SK-N-SH treated with all-trans-retinoic acid at 6 μM for 48 hours (cell line): ENCODE data around the gene HMBS.
"Not testable (repeated sequence)": the region's sequence is repeated elsewhere in the genome, so short reads cannot be mapped to it uniquely, and the experiment has no call there.

ENCODE experiments used
- ESRRG ChIP-seq: fragments of 250-450 bp; sonication (Bioruptor Pico); IDR thresholded peaks from 2 replicates; pipeline ENCODE4 v1.6.1; 2021; ENCODE audit warnings: mild to moderate bottlenecking
- GLIS3 ChIP-seq: fragments of 250-450 bp; sonication (Bioruptor Pico); IDR thresholded peaks from 2 replicates; pipeline ENCODE4 v1.5.0; 2020; ENCODE audit warnings: mild to moderate bottlenecking, moderate library complexity
- ISL1 ChIP-seq: fragments of 250-450 bp; sonication (Bioruptor Pico); IDR thresholded peaks from 2 replicates; pipeline ENCODE4 v2.1.2; 2022; ENCODE audit warnings: mild to moderate bottlenecking, moderate library complexity
- PATZ1 ChIP-seq: fragments of 250-450 bp; sonication (Bioruptor Pico); IDR thresholded peaks from 2 replicates; pipeline ENCODE4 v1.8.0; 2020; ENCODE audit warnings: mild to moderate bottlenecking, moderate library complexity, borderline replicate concordance
- RARB ChIP-seq: fragments of 250-450 bp; sonication (Bioruptor Pico); IDR thresholded peaks from 2 replicates; pipeline ENCODE4 v1.8.0; 2021; ENCODE audit warnings: mild to moderate bottlenecking, moderate library complexity
- TCF4 ChIP-seq: fragments of 250-450 bp; sonication (Bioruptor Pico); IDR thresholded peaks from 2 replicates; pipeline ENCODE4 v1.8.0; 2021; ENCODE audit warnings: mild to moderate bottlenecking, moderate library complexity, borderline replicate concordance
- ZC3H10 ChIP-seq: fragments of 250-450 bp; sonication (Bioruptor Pico); IDR thresholded peaks from 2 replicates; pipeline ENCODE4 v1.5.1; 2021; ENCODE audit warnings: mild to moderate bottlenecking, moderate library complexity
- ZFP30 ChIP-seq: fragments of 450-650 bp; formaldehyde crosslinking; IDR thresholded peaks from 2 replicates; pipeline ENCODE4 v1.5.0; 2022; ENCODE audit warnings: mild to moderate bottlenecking, moderate library complexity
- ZNF565 ChIP-seq: fragments of 450-650 bp; formaldehyde crosslinking; conservative IDR thresholded peaks from 2 replicates; pipeline ENCODE4 v1.5.0; 2020; ENCODE audit warnings: low read depth, mild to moderate bottlenecking, moderate library complexity
- TF ChIP-seq, protein P1 (sequence below): fragments of 250-450 bp; sonication (Bioruptor Pico); IDR thresholded peaks from 2 replicates; pipeline ENCODE4 v1.5.1; 2020; ENCODE audit warnings: low read depth, mild to moderate bottlenecking, moderate library complexity

- TF ChIP-seq RARB (CRISPR knock-in tag); PATZ1 (CRISPR knock-in tag); ZNF565 (CRISPR knock-in tag); GLIS3; ZFP30 (CRISPR knock-in tag); ZC3H10 (CRISPR knock-in tag); ISL1; ESRRG (CRISPR knock-in tag); TCF4 (CRISPR knock-in tag): not testable (repeated sequence)
- TF ChIP-seq, protein P1, sequence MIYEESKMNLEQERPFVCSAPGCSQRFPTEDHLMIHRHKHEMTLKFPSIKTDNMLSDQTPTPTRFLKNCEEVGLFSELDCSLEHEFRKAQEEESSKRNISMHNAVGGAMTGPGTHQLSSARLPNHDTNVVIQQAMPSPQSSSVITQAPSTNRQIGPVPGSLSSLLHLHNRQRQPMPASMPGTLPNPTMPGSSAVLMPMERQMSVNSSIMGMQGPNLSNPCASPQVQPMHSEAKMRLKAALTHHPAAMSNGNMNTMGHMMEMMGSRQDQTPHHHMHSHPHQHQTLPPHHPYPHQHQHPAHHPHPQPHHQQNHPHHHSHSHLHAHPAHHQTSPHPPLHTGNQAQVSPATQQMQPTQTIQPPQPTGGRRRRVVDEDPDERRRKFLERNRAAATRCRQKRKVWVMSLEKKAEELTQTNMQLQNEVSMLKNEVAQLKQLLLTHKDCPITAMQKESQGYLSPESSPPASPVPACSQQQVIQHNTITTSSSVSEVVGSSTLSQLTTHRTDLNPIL (CRISPR knock-in tag): not testable (repeated sequence)
Measured at GRCh38 chr11:119139276-119139675, 54.6 kb downstream of the HMBS start.
